Smooth muscle cell of trachea (primary cell): ENCODE data around the gene CFAP92. TPM values are rescaled to one million over a fixed set of nuclear protein-coding genes. Genes with fewer than 3 reads are reported as not detected.

ENCODE experiments used
- total RNA-seq: library from RNA; depleted of rRNA; stranded (reverse); fragments of >200 nt; gene quantifications from 2 replicates; pipeline ENCODE4 v1.2.1, GENCODE V29; 2014

Gene CFAP92
- 0.17 TPM in 1 of 2 replicates, not detected in the other for total RNA-seq

GRCh38 chr3:128993461-128994172, at the start of gene CFAP92:
Gene CFAP92 (minus strand): TSS chr3:128994076. CDS start chr3:128993304, 772 bp downstream.

GRCh38 chr3:129001101-129001805, 7.4 kb upstream of the CFAP92 start, which contains the start of gene EFCC1:
Gene EFCC1 (plus strand): TSS chr3:129001304. CDS start chr3:129001629, 325 bp downstream.

GRCh38 chr3:128879125-128879969, 114.5 kb downstream of the CFAP92 start, which contains the start of gene ACAD9:
Gene ACAD9 (plus strand): TSS chr3:128879620. CDS start chr3:128879692, 72 bp downstream.

Other genes with a start within 250 kb of the CFAP92 start
- gene ACAD9, start 114.5 kb downstream of the CFAP92 start, total RNA-seq = 45.8 and 59.5 TPM in 2 replicates
- gene EFCC1, start 7.2 kb upstream of the CFAP92 start, total RNA-seq = not detected in 2 replicates
- not detected in 2 replicates for gene GP9, start 66.7 kb upstream of the CFAP92 start, total RNA-seq
- 13.4 and 28.0 TPM in 2 replicates for gene RAB43, start 127.7 kb upstream of the CFAP92 start, total RNA-seq
- 26.8 and 36.9 TPM in 2 replicates for gene ISY1, start 167.0 kb upstream of the CFAP92 start, total RNA-seq
- gene CNBP, start 189.8 kb upstream of the CFAP92 start, total RNA-seq = 301 and 375 TPM in 2 replicates